ENCODE measurements around the gene PSMD14.

DNA sequence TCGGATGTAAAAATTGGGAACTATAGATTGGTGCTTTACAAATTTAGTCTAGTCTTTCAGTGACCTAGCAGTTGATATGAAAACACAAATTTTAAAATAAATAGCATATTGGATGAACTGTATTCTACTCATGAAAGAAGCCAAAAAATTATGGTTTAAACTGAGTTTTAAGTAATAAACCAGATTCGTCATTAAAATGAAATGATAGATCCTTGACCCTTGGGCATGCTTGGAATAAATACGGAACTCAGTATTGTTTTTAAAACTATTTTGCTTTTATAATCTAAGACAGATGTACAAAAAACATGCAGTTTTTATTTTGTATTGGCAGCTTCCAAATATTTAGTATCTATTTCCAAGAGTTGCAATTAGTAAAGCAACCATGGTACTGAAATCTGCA, 73.3 kb downstream of the PSMD14 start:
- no peak for TF ChIP-seq POLR2A (IDR thresholded peaks at IDR 0.05; ENCODE audit: low read length)
- no peak for TF ChIP-seq GATA1 (IDR thresholded peaks at IDR 0.05; ENCODE audit: low read depth, low read length)

All from erythroblast (primary cell).